Measurements from ENCODE around the gene DLK1.

The DLK1 gene

GRCh38 chr14:100762901-100763300, 36.2 kb downstream of the DLK1 start:
- no peak for DNase-seq

GRCh38 chr14:100764471-100765115, 37.9 kb downstream of the DLK1 start:
- DNase-seq = no peak

GRCh38 chr14:100765296-100765695, 38.6 kb downstream of the DLK1 start:
- no peak for DNase-seq

- DNase-seq = no peak
Measured at GRCh38 chr14:100765991-100766390, 39.3 kb downstream of the DLK1 start.

GRCh38 chr14:100767003-100767787, 40.5 kb downstream of the DLK1 start:
- no peak for DNase-seq

- no peak for DNase-seq
Measured at GRCh38 chr14:100767788-100768536, 41.3 kb downstream of the DLK1 start.

- no peak for DNase-seq
Measured at GRCh38 chr14:100769035-100769939, 42.6 kb downstream of the DLK1 start.

- no peak for DNase-seq
Measured at GRCh38 chr14:100770046-100770445, 43.4 kb downstream of the DLK1 start.

GRCh38 chr14:100770605-100771120, 44.0 kb downstream of the DLK1 start:
- no peak for DNase-seq

- DNase-seq = no peak
Measured at GRCh38 chr14:100771121-100771800, 44.6 kb downstream of the DLK1 start.

GRCh38 chr14:100772607-100773165, 46.0 kb downstream of the DLK1 start:
- no peak for DNase-seq

GRCh38 chr14:100773331-100774163, 46.9 kb downstream of the DLK1 start:
- DNase-seq = no peak

- DNase-seq = no peak
Measured at GRCh38 chr14:100774164-100774537, 47.5 kb downstream of the DLK1 start.

GRCh38 chr14:100775351-100775830, 48.7 kb downstream of the DLK1 start:
- no peak for DNase-seq

GRCh38 chr14:100775831-100776591, 49.3 kb downstream of the DLK1 start:
- no peak for DNase-seq

- DNase-seq = no peak
Measured at GRCh38 chr14:100776681-100777365, 50.1 kb downstream of the DLK1 start.

GRCh38 chr14:100777366-100777817, 50.7 kb downstream of the DLK1 start:
- no peak for DNase-seq

GRCh38 chr14:100777818-100778525, 51.3 kb downstream of the DLK1 start:
- DNase-seq = no peak

Measured in hippocampal formation (tissue), 2 donors.